Neutrophil (primary cell): ENCODE results near the gene LMCD1.

Source experiments
- H3K27ac ChIP-seq: fragments of 200-600 bp; sonication (generic); 2 replicates; pipeline ENCODE4 v1.5.1; 2016; ENCODE audit warnings: mild to moderate bottlenecking, moderate library complexity
- H3K27me3 ChIP-seq: fragments of 200-600 bp; sonication (generic); 2 replicates; pipeline ENCODE4 v1.6.0; 2016; ENCODE audit warnings: mild to moderate bottlenecking
- H3K36me3 ChIP-seq: fragments of 200-600 bp; sonication (generic); 2 replicates; pipeline ENCODE4 v1.5.1; 2017
- H3K4me1 ChIP-seq, 2 experiments: fragments of 200-600 bp in 1 of 2; sonication (generic) in 1 of 2; 1 replicate in 1 of 2; 2 replicates in 1 of 2; pipeline versions ENCODE4 v1.5.1 to v1.6.1; 2013 to 2016; ENCODE audit warnings: low read depth in 1 of 2, low read length in 1 of 2, mild to moderate bottlenecking in 1 of 2, moderate library complexity in 1 of 2; ENCODE audit not compliant: control insufficient read depth in 1 of 2, insufficient read depth in 1 of 2
- H3K4me3 ChIP-seq, 2 experiments: fragments of 200-600 bp in 1 of 2; sonication (generic) in 1 of 2; 1 replicate in 1 of 2; 2 replicates in 1 of 2; pipeline ENCODE4 v1.5.1; 2013 to 2016; ENCODE audit warnings: low read depth in 1 of 2, low read length in 1 of 2, mild to moderate bottlenecking in 1 of 2, moderate library complexity in 1 of 2
- H3K9me3 ChIP-seq: fragments of 200-600 bp; sonication (generic); 2 replicates; pipeline ENCODE4 v1.5.1; 2016
- CTCF ChIP-seq: fragments of 200-600 bp; sonication (generic); IDR thresholded peaks from 2 replicates; pipeline ENCODE4 v1.5.1; 2016; ENCODE audit warnings: antibody characterized with exemption

Gene LMCD1

DNA sequence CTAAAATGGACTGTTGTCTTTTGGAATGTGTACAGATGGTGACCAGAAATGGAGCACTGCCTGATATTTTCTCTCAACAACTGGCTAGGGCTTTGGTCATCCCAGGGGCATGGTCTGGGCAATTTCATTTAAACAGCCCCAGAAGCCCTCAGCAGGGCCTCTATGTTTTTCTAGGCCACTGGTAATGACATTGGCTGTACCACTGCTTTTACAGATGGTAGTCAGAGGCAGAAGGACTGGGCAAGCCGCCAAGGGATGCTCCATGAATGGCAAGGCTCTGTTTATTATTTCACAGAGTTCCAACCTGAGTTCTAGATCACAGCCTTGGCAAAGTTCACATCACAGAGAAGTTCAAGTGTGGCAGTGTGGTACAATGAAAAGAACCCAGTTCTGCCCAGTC lies 37.0 kb upstream of the LMCD1 start:
- Histone ChIP-seq H3K4me3 (no peak overlapping the region), H3K27ac (no peak overlapping the region), H3K4me1 (no peaks in the 10 kb centered on the region), H3K27me3 (no peaks in the 10 kb centered on the region), H3K9me3 (no peaks in the 10 kb centered on the region), H3K36me3 (no peaks in the 10 kb centered on the region)
- TF ChIP-seq CTCF = no peak

- Histone ChIP-seq H3K36me3 (no peaks in the 10 kb centered on the region), H3K9me3 (no peaks in the 10 kb centered on the region), H3K4me1 (no peaks in the 10 kb centered on the region), H3K27ac (no peak overlapping the region), H3K4me3 (no peak overlapping the region), H3K27me3 (no peaks in the 10 kb centered on the region)
- TF ChIP-seq CTCF = no peak
These were observed 35.1 kb upstream of the LMCD1 start for GRCh38 chr3:8466526-8466925.

GRCh38 chr3:8470801-8471200 lies 30.8 kb upstream of the LMCD1 start:
- Histone ChIP-seq H3K36me3 (no peaks in the 10 kb centered on the region), H3K9me3 (no peaks in the 10 kb centered on the region), H3K27ac (no peak overlapping the region), H3K4me3 (no peak overlapping the region), H3K27me3 (no peaks in the 10 kb centered on the region), H3K4me1 (no peaks in the 10 kb centered on the region)
- no peak for TF ChIP-seq CTCF

- Histone ChIP-seq H3K9me3 (no peaks in the 10 kb centered on the region), H3K4me1 (no peaks in the 10 kb centered on the region), H3K27me3 (no peaks in the 10 kb centered on the region), H3K36me3 (no peaks in the 10 kb centered on the region), H3K27ac (no peak overlapping the region), H3K4me3 (no peak overlapping the region)
- TF ChIP-seq CTCF = no peak
These were observed 29.1 kb upstream of the LMCD1 start for GRCh38 chr3:8472549-8472948.

GRCh38 chr3:8473029-8473428 lies 28.6 kb upstream of the LMCD1 start:
- no peak overlapping the region for H3K27ac ChIP-seq
- H3K36me3 ChIP-seq = no peaks in the 10 kb centered on the region
- H3K4me1 ChIP-seq = no peaks in the 10 kb centered on the region
- TF ChIP-seq CTCF = no peak
- no peak overlapping the region for H3K4me3 ChIP-seq
- no peaks in the 10 kb centered on the region for H3K9me3 ChIP-seq
- H3K27me3 ChIP-seq = no peaks in the 10 kb centered on the region

- no peaks in the 10 kb centered on the region for H3K9me3 ChIP-seq
- no peaks in the 10 kb centered on the region for H3K4me1 ChIP-seq
- H3K36me3 ChIP-seq = no peaks in the 10 kb centered on the region
- H3K4me3 ChIP-seq = no peak overlapping the region
- no peak for TF ChIP-seq CTCF
- no peak overlapping the region for H3K27ac ChIP-seq
- H3K27me3 ChIP-seq = no peaks in the 10 kb centered on the region
These were observed 27.6 kb upstream of the LMCD1 start for GRCh38 chr3:8473990-8474389.
